ENCODE data around the gene HIP1R. TPM values are rescaled to one million over a fixed set of nuclear protein-coding genes. Genes with fewer than 3 reads are reported as not detected.

Gene HIP1R
- total RNA-seq, 1 experiment from 2014 or later = 33.1 TPM

DNA sequence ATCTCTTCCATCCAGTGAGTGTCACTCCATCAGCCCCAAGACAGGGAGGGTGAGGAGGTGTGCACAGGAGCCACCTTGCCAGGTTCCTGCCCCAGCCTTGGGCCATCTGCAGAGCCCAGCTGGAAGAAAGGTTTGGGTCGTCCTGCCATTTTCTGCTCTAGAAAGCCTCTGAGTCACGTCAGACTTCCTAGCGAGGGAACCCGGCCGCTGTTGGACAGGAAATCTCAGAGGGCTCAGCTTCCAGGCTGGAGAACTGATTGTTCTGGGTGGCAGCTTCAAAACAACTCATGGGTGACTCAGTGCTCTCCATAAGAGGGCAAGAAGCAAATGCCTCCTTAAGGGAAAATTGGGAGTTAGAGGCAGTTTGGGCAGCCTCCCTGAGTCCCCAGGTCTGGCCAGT is 16.6 kb downstream of the HIP1R start:
- DNase-seq = peak; percentile 50 to 55
- Histone ChIP-seq H3K79me2 (ENCODE audit: low read depth) (no peaks in the 10 kb centered on the region), H3K9me2 (ENCODE audit: insufficient read depth) (no peaks in the 10 kb centered on the region), H3K27ac (no peak overlapping the region), H3K4me2 (no peak overlapping the region), H3K9me3 (ENCODE audit: insufficient read depth, low read depth) (no peaks in the 10 kb centered on the region), H3K27me3 (ENCODE audit: insufficient read depth, low read depth) (no peaks in the 10 kb centered on the region), H3K4me1 (replicated peaks; ENCODE audit: insufficient read depth) (no peaks in the 10 kb centered on the region), H3K4me3 (no peak overlapping the region), H2AFZ (no peak overlapping the region), H3F3A (ENCODE audit: insufficient read depth, low read depth) (peaks cover 6% of the 10 kb centered on the region; the same call in 1 of the 2 replicates), H4K20me1 (ENCODE audit: insufficient read depth) (no peaks in the 10 kb centered on the region), H3K36me3 (ENCODE audit: low read depth) (no peaks in the 10 kb centered on the region)
- ChIA-PET POLR2A (ENCODE audit: unreplicated experiment) (no interaction called here), CTCF (interaction anchor here (0.8 kb wide), 1 partner anchor 20 kb away, joined by 4 read pairs; no protein-coding TSS in a partner anchor)
- intact Hi-C loops (cut with micrococcal nuclease; ENCODE audit: unreplicated experiment) = no loop called here
- no peak for TF ChIP-seq EZH2 (IDR thresholded peaks at IDR 0.05; ENCODE audit: low read depth)
- TF ChIP-seq, protein P1, sequence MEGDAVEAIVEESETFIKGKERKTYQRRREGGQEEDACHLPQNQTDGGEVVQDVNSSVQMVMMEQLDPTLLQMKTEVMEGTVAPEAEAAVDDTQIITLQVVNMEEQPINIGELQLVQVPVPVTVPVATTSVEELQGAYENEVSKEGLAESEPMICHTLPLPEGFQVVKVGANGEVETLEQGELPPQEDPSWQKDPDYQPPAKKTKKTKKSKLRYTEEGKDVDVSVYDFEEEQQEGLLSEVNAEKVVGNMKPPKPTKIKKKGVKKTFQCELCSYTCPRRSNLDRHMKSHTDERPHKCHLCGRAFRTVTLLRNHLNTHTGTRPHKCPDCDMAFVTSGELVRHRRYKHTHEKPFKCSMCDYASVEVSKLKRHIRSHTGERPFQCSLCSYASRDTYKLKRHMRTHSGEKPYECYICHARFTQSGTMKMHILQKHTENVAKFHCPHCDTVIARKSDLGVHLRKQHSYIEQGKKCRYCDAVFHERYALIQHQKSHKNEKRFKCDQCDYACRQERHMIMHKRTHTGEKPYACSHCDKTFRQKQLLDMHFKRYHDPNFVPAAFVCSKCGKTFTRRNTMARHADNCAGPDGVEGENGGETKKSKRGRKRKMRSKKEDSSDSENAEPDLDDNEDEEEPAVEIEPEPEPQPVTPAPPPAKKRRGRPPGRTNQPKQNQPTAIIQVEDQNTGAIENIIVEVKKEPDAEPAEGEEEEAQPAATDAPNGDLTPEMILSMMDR (conservative IDR thresholded peaks at IDR 0.05) = no peak
- no TSS peak for BruUV-seq (replicated peaks)

DNA sequence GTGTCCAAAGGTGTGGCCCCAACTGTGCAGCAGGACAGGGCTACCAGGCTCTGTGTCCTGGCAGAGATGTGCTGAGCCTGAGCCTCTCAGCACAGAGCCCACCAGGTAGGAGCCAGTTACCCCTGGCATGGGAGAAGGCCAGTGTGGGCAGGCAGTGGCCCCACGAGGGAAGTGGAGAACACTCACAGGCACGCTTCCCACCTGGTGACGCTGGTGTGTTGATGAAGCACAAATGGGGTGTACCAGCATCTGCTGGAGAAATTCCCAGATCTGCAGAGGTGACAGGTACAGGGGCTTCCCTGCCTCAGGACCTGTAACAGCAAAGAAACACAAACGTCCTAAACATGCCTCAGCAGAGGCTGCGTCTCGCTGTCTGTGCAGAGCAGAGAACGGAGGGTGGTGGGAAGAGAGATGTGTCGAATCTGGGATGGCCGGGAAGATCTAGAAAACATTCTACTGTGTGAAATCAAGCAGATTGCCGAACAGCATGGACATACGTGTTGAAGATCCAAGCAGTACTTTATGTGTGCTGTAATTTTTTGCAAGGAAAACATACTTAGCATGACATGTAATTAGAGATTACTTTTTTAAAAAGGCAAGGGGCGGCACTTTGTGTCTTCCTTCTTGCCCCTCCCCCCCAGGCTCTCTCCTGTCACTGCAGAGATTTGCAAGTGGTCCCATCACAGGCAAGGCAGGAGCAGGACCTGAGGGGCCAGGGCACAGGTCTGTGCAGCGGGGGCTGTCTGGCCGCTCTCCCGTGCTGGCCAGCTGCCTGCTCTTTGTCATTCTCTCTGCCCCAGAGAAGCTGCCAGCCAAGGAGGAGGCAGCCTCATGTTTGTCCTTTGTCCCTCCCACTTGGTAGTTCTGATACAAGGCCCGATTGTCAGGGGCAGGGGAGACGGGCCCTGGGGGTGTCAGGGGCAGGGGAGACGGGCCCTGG is 17.3 kb downstream of the HIP1R start:
- H2AFZ ChIP-seq = no peak overlapping the region
- H4K20me1 ChIP-seq (ENCODE audit: insufficient read depth) = no peaks in the 10 kb centered on the region
- ChIA-PET CTCF (interaction anchor here (0.8 kb wide), 1 partner anchor 19 kb away, joined by 4 read pairs; no protein-coding TSS in a partner anchor), POLR2A (ENCODE audit: unreplicated experiment) (no interaction called here)
- intact Hi-C loops (cut with micrococcal nuclease; ENCODE audit: unreplicated experiment) = no loop called here
- DNase-seq = no peak
- no peaks in the 10 kb centered on the region for H3K36me3 ChIP-seq (ENCODE audit: low read depth)
- no peaks in the 10 kb centered on the region for H3K79me2 ChIP-seq (ENCODE audit: low read depth)
- H3K27ac ChIP-seq = no peak overlapping the region
- TF ChIP-seq, protein P1 (conservative IDR thresholded peaks at IDR 0.05) = no peak
- TF ChIP-seq EZH2 (IDR thresholded peaks at IDR 0.05; ENCODE audit: low read depth) = no peak
- no peaks in the 10 kb centered on the region for H3K9me3 ChIP-seq (ENCODE audit: insufficient read depth, low read depth)
- no peaks in the 10 kb centered on the region for H3K4me1 ChIP-seq (replicated peaks; ENCODE audit: insufficient read depth)
- no TSS peak for BruUV-seq (replicated peaks)
- H3K27me3 ChIP-seq (ENCODE audit: insufficient read depth, low read depth) = no peaks in the 10 kb centered on the region
- no peak overlapping the region for H3K4me3 ChIP-seq
- no peak overlapping the region for H3K4me2 ChIP-seq
- peaks cover 11% of the 10 kb centered on the region; the same call in 1 of the 2 replicates for H3F3A ChIP-seq (ENCODE audit: insufficient read depth, low read depth)
- no peaks in the 10 kb centered on the region for H3K9me2 ChIP-seq (ENCODE audit: insufficient read depth)

DNA sequence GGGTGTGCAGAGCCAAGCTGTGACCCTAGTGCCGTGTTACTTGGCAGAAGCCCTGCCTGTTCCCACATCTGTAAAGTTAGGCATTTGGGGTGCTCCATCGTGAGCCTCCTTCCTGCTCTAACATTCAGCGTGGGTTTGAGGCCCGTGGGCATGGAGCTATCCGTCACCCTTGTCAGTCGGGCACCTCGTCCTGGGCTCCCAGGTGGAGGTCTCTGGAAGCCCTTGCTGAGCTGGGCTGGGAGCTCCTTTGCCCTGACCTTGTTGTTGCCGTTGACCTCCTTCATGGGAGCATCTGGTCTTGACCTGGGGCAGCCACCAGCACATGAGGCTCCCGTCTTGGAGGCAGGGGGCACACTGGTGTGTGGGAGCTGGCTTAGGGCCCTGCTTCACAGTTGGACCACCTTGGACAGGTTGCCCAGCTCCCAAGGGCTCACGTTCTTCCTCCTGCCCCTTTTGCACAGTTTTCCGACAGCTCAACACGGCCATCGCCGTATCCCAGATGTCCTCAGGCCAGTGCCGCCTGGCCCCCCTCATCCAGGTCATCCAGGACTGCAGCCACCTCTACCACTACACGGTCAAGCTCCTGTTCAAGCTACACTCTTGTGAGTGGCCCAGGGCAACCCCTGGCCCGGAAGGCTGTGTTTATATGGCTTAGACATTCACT is 18.5 kb downstream of the HIP1R start:
- Histone ChIP-seq H3K4me2 (no peak overlapping the region), H3K4me3 (no peak overlapping the region), H3K9me2 (ENCODE audit: insufficient read depth) (no peaks in the 10 kb centered on the region), H3K9me3 (ENCODE audit: insufficient read depth, low read depth) (no peaks in the 10 kb centered on the region), H2AFZ (no peak overlapping the region), H3K36me3 (ENCODE audit: low read depth) (no peaks in the 10 kb centered on the region), H3K27ac (no peak overlapping the region), H3F3A (ENCODE audit: insufficient read depth, low read depth) (peaks cover 14% of the 10 kb centered on the region; the same call in 1 of the 2 replicates), H3K27me3 (ENCODE audit: insufficient read depth, low read depth) (no peaks in the 10 kb centered on the region), H3K4me1 (replicated peaks; ENCODE audit: insufficient read depth) (no peaks in the 10 kb centered on the region), H3K79me2 (ENCODE audit: low read depth) (no peaks in the 10 kb centered on the region), H4K20me1 (ENCODE audit: insufficient read depth) (no peaks in the 10 kb centered on the region)
- DNase-seq = no peak
- CTCF ChIA-PET = interaction anchor here (0.6 kb wide), 1 partner anchor 20 kb away, joined by 7 read pairs; no protein-coding TSS in a partner anchor
- POLR2A ChIA-PET (ENCODE audit: unreplicated experiment) = interaction anchor here (0.6 kb wide), 1 partner anchor 92 kb away, joined by 5 read pairs; no protein-coding TSS in a partner anchor
- BruUV-seq (replicated peaks) = no TSS peak
- intact Hi-C loops (cut with micrococcal nuclease; ENCODE audit: unreplicated experiment) = no loop called here
- TF ChIP-seq, protein P1 (conservative IDR thresholded peaks at IDR 0.05) = no peak
- no peak for TF ChIP-seq EZH2 (IDR thresholded peaks at IDR 0.05; ENCODE audit: low read depth)

Data from PC-9 (cell line).